Activated CD4-positive, alpha-beta memory T cell treated with anti-CD3 and anti-CD28 coated beads, Interleukin-2, amount 10 ng/mL, durations not matched to agents 7 days and 5 days (primary cell): Measurements from ENCODE around the gene FILIP1. TPM values are rescaled to one million over a fixed set of nuclear protein-coding genes. Genes with fewer than 3 reads are reported as not detected.
"Not testable (repeated sequence)": the region's sequence is repeated elsewhere in the genome, so short reads cannot be mapped to it uniquely, and the experiment has no call there.

Experiments
- CTCF ChIA-PET: fragments of 350-600 bp; sonication (Branson Sonifier 250); formaldehyde crosslinking; loops from one replicate; lab custom pipeline; 2021; ENCODE audit warnings: antibody characterized with exemption, inconsistent platforms; lab: Charles Lee
- POLR2A ChIA-PET: fragments of 350-600 bp; sonication (Branson Sonifier 250); formaldehyde crosslinking; loops from one replicate; lab custom pipeline; 2021; ENCODE audit warnings: antibody characterized with exemption; lab: Charles Lee
- DNase-seq: peaks from one replicate; pipeline ENCODE4 v3.0.0-alpha.2; 2020
- H3K27ac Mint-ChIP-seq: one replicate; pipeline ENCODE4 v1.8.0; 2021; ENCODE audit warnings: mild to moderate bottlenecking, mixed read lengths
- H3K27me3 Mint-ChIP-seq: one replicate; pipeline ENCODE4 v1.8.0; 2021; ENCODE audit warnings: mixed read lengths
- H3K36me3 Mint-ChIP-seq: one replicate; pipeline ENCODE4 v1.8.0; 2021; ENCODE audit warnings: low read depth, mixed read lengths
- H3K4me1 Mint-ChIP-seq: one replicate; pipeline ENCODE4 v1.8.0; 2021; ENCODE audit warnings: mixed read lengths
- H3K4me3 Mint-ChIP-seq: one replicate; pipeline ENCODE4 v1.8.0; 2021; ENCODE audit warnings: mild to moderate bottlenecking, mixed read lengths
- H3K9me3 Mint-ChIP-seq: one replicate; pipeline ENCODE4 v1.8.0; 2021; ENCODE audit warnings: mixed read lengths
- total RNA-seq, 2 experiments: library from RNA; stranded (reverse); gene quantifications; one replicate each; pipeline ENCODE4 v1.2.3, GENCODE V29; 2021

Gene FILIP1
- total RNA-seq, 2 experiments from 2014 or later: not detected

DNA sequence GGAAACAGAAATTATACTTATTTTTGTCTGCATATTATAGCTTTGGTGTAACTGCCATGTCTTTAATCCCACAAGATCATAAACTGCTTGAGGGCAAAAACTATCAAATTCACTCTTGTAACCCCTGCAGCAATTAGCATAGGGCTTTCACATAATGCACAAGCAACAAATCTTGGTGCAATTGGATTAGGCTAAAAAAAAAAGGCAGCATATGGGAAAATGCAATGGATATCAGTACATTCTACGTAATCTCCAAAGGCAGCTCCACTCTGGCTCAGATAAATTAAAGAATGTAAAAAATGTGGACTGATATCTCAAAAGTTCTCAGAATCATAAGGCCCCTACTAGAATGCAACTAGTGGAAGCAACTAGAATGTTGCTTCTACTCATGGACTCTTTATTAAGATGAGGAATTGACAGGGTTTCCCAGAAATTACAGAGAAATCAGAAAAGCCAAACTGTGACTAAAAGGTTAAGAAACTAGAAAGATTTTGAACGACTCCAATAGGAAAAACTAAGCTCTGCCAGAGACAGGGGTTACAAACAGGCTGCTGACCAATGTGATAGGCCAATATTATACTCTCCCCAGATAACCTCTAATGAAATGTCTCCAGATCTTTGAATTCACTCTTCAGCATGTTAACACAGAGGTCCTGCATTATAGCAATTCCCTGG is 55.0 kb downstream of the FILIP1 start:
- no peaks in the 10 kb centered on the region for H3K4me1 Mint-ChIP-seq
- ChIA-PET CTCF (no interaction called here), POLR2A (no interaction called here)
- H3K27ac Mint-ChIP-seq: no peak overlapping the region
- no peak overlapping the region for H3K4me3 Mint-ChIP-seq
- peaks cover 2% of the 10 kb centered on the region for H3K27me3 Mint-ChIP-seq
- H3K9me3 Mint-ChIP-seq: no peaks in the 10 kb centered on the region
- H3K36me3 Mint-ChIP-seq: no peaks in the 10 kb centered on the region
- DNase-seq: no peak

- POLR2A ChIA-PET: no interaction called here
- Mint-ChIP-seq H3K4me1 (no peaks in the 10 kb centered on the region), H3K27me3 (peaks cover 2% of the 10 kb centered on the region), H3K36me3 (no peaks in the 10 kb centered on the region), H3K27ac (no peak overlapping the region), H3K9me3 (no peaks in the 10 kb centered on the region), H3K4me3 (no peak overlapping the region)
- DNase-seq: no peak
- CTCF ChIA-PET: no interaction called here
These were observed 55.6 kb downstream of the FILIP1 start for GRCh38 chr6:75438013-75438431.

DNA sequence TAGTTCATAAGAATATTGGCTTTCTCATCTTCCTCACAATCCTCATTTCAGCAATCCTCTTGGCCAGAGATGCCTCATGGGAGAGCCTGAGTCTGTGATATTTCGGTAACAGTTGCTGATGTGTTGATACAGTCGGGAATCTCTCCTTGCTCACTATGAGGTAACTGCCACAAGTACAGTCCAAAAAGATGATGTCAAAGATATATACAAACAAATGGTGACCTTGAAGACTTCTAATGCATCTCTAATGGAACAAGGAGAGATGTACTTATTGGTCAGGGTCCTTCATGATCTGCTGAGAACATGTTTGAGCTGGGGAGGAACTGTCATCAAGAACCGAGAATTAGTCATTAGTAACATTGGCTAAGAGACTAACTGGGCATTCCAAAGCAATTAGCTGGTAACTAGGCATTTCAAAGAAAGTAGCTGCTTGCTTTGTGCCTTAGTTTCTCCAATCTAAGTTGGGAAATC is 56.1 kb downstream of the FILIP1 start:
- POLR2A ChIA-PET: no interaction called here
- H3K9me3 Mint-ChIP-seq: no peaks in the 10 kb centered on the region

GRCh38 chr6:75436869-75437268 is 56.7 kb downstream of the FILIP1 start:
- CTCF ChIA-PET: no interaction called here

More for the DNA sequence above, 56.1 kb downstream of the FILIP1 start:
- Mint-ChIP-seq H3K36me3 (no peaks in the 10 kb centered on the region), H3K4me3 (no peak overlapping the region), H3K4me1 (no peaks in the 10 kb centered on the region), H3K27ac (no peak overlapping the region), H3K27me3 (peaks cover 3% of the 10 kb centered on the region)
- CTCF ChIA-PET: no interaction called here
- no peak for DNase-seq

DNA sequence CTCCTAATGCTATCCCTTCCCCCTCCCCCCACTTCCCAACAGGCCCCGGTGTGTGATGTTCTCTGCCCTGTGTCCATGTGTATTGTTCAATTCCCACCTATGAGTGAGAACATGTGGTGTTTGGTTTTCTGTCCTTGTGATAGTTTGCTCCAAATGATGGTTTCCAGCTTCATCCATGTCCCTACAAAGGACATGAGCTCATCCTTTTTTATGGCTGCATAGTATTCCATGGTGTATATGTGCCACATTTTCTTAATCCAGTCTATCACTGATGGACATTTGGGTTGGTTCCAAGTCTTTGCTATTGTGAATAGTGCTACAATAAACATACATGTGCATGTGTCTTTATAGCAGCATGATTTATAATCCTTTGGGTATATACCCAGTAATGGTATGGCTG is 60.8 kb downstream of the FILIP1 start:
- DNase-seq, H3K27me3 Mint-ChIP-seq, H3K9me3 Mint-ChIP-seq, H3K4me3 Mint-ChIP-seq, POLR2A ChIA-PET, H3K27ac Mint-ChIP-seq, CTCF ChIA-PET, H3K36me3 Mint-ChIP-seq, H3K4me1 Mint-ChIP-seq: not testable (repeated sequence)

More at GRCh38 chr6:75436869-75437268, 56.7 kb downstream of the FILIP1 start:
- Mint-ChIP-seq H3K4me3 (no peak overlapping the region), H3K27me3 (peaks cover 3% of the 10 kb centered on the region), H3K27ac (no peak overlapping the region), H3K36me3 (no peaks in the 10 kb centered on the region), H3K9me3 (no peaks in the 10 kb centered on the region), H3K4me1 (no peaks in the 10 kb centered on the region)
- POLR2A ChIA-PET: no interaction called here
- no peak for DNase-seq

GRCh38 chr6:75431379-75431778 is 62.2 kb downstream of the FILIP1 start:
- Mint-ChIP-seq H3K27ac (no peak overlapping the region), H3K27me3 (peaks cover 3% of the 10 kb centered on the region), H3K36me3 (no peaks in the 10 kb centered on the region), H3K4me3 (no peak overlapping the region), H3K4me1 (peaks cover 5% of the 10 kb centered on the region), H3K9me3 (peaks cover 4% of the 10 kb centered on the region)
- POLR2A ChIA-PET: no interaction called here
- no peak for DNase-seq
- CTCF ChIA-PET: no interaction called here

DNA sequence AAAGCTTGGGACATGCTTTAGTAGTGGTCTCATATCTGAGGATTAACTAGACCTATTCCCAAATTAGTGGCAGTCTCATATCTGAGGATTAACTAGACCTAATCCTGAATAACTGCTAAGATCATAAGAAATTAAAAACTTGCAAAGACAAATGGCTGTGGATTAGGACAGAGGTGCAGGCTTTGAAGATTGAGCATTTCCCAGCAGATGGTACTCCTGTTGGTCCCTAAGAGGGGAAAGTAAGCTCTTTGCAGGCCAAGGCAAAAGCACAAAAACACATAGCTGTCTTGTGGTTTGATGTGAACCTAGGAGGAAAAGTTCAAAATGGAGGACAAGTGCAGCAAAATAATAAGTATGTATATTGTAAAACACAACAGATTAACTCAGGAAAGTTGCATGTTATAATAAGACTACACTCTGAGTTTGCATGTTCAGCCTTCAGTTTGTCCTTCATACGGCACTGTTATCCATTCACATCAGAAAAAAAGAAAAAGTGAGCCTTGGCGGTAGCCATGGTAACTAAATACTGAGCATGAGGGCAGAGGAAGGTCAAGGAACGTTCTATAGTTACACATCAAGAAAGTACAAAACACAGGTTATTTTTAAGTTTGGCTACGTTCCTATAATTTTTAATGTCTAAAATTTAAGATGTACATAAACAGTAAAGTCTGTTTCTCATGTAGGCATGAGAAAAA is 62.8 kb downstream of the FILIP1 start:
- no peak overlapping the region for H3K27ac Mint-ChIP-seq
- CTCF ChIA-PET: no interaction called here

GRCh38 chr6:75429061-75429703 is 64.4 kb downstream of the FILIP1 start:
- Mint-ChIP-seq H3K27ac (no peak overlapping the region), H3K4me3 (no peak overlapping the region), H3K27me3 (peaks cover 1% of the 10 kb centered on the region), H3K36me3 (no peaks in the 10 kb centered on the region), H3K4me1 (peaks cover 15% of the 10 kb centered on the region), H3K9me3 (peaks cover 4% of the 10 kb centered on the region)
- ChIA-PET POLR2A (no interaction called here), CTCF (no interaction called here)
- DNase-seq: no peak

More for the DNA sequence above, 62.8 kb downstream of the FILIP1 start:
- peaks cover 5% of the 10 kb centered on the region for H3K4me1 Mint-ChIP-seq
- no peak for DNase-seq
- no peak overlapping the region for H3K4me3 Mint-ChIP-seq
- H3K27me3 Mint-ChIP-seq: peaks cover 3% of the 10 kb centered on the region
- POLR2A ChIA-PET: no interaction called here
- no peaks in the 10 kb centered on the region for H3K36me3 Mint-ChIP-seq
- peaks cover 4% of the 10 kb centered on the region for H3K9me3 Mint-ChIP-seq

- H3K36me3 Mint-ChIP-seq: no peaks in the 10 kb centered on the region
- H3K4me1 Mint-ChIP-seq: peaks cover 15% of the 10 kb centered on the region
- peaks cover 4% of the 10 kb centered on the region for H3K9me3 Mint-ChIP-seq
- no peak for DNase-seq
- CTCF ChIA-PET: no interaction called here
- POLR2A ChIA-PET: no interaction called here
- peaks cover 1% of the 10 kb centered on the region for H3K27me3 Mint-ChIP-seq
- no peak overlapping the region for H3K27ac Mint-ChIP-seq
- no peak overlapping the region for H3K4me3 Mint-ChIP-seq
These were observed 65.4 kb downstream of the FILIP1 start for GRCh38 chr6:75428204-75428603.

DNA sequence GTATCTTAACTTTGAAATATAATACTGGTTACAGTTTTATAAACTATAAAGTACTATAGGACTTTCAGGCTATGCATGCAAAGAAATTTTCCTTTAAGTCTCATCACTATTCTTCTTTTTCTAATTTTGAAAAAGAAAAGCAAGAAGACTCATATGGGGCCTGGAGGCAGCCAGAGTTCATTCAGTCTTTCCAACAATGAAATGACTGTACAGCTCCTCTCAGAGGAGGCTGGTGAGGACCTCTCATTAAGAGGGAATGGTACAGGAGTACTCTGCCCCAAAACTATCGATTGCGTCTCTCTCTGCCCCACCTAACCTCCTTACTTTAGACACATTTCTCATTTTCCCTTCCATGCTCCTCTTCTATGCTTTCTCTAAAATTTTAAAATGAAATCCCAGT is 66.3 kb downstream of the FILIP1 start:
- POLR2A ChIA-PET: no interaction called here
- no peaks in the 10 kb centered on the region for H3K36me3 Mint-ChIP-seq
- H3K27ac Mint-ChIP-seq: no peak overlapping the region
- peaks cover 15% of the 10 kb centered on the region for H3K4me1 Mint-ChIP-seq
- peaks cover 1% of the 10 kb centered on the region for H3K27me3 Mint-ChIP-seq
- peaks cover 4% of the 10 kb centered on the region for H3K9me3 Mint-ChIP-seq
- H3K4me3 Mint-ChIP-seq: no peak overlapping the region
- CTCF ChIA-PET: no interaction called here
- no peak for DNase-seq

GRCh38 chr6:75424618-75425548 is 68.7 kb downstream of the FILIP1 start:
- POLR2A ChIA-PET: no interaction called here
- no peaks in the 10 kb centered on the region for H3K36me3 Mint-ChIP-seq
- peaks cover 1% of the 10 kb centered on the region for H3K27me3 Mint-ChIP-seq
- H3K27ac Mint-ChIP-seq: no peak overlapping the region
- no peak for DNase-seq
- H3K4me3 Mint-ChIP-seq: no peak overlapping the region
- peaks cover 10% of the 10 kb centered on the region for H3K4me1 Mint-ChIP-seq
- CTCF ChIA-PET: no interaction called here
- H3K9me3 Mint-ChIP-seq: peaks cover 1% of the 10 kb centered on the region

GRCh38 chr6:75423386-75423785 is 70.2 kb downstream of the FILIP1 start:
- Mint-ChIP-seq H3K4me1 (peaks cover 10% of the 10 kb centered on the region), H3K9me3 (no peaks in the 10 kb centered on the region), H3K36me3 (no peaks in the 10 kb centered on the region), H3K4me3 (no peak overlapping the region), H3K27me3 (peaks cover 3% of the 10 kb centered on the region), H3K27ac (no peak overlapping the region)
- ChIA-PET CTCF (no interaction called here), POLR2A (no interaction called here)
- DNase-seq: no peak
